ENCODE measurements around the gene UBE2M.
A peak's percentile ranks its signal among the peaks of the same experiment; 100 is the strongest.
"Not testable (repeated sequence)": the region's sequence is repeated elsewhere in the genome, so short reads cannot be mapped to it uniquely, and the experiment has no call there.

Gene UBE2M

DNA sequence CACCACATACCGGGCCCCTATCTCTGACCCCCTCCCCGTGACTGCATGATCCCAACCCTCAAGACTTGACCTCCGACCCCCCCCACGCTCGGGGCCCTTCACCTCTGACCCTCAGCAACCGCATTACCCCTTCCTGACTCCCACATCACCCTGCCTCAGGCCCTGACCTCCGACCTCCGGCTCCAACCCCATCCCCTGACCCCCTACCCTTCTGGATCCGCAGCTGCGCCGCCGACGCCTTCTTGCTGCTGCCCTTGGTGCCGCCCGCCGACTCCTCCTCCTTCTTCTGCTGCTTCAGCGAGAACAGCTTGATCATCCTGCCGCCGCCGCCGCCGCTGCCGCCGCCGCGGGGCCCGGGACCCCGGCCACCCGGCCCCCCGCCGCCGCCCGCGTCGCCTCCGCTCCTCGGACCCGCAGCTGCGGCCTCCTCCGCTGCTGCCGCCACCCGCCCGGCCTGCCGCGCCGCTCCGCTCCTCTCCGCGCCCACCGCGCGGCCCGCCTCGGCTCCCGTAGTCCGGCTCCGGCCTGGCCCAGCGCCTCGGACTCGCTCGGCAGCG, at the start of gene UBE2M:
TSS of gene UBE2M (minus strand) at position 546 of the 557 bp plus-strand sequence. CDS start at position 316, 230 bp downstream.
- no peak for FAIRE-seq
- no peak for DNase-seq (ENCODE audit: extremely low spot score, insufficient read length, low read depth)

DNA sequence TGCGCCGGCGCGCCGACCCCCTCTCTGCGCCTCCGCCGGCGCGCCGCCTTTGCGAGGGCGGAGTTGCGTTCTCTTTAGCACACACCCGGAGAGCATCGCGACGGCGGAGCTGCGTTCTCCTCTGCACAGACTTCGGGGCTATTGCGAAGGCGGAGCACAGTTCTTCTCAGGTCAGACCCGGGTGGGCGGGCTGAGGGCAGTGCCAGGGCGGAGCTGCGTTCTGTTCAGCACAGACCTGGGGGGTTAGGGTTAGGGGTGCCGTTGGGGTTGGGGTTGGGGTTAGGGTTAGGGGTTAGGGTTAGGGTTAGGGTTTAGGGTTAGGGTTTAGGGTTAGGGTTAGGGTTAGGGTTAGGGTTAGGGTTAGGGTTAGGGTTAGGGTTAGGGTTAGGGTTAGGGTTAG, 48.8 kb upstream of the UBE2M start:
- not testable (repeated sequence) for FAIRE-seq

DNA sequence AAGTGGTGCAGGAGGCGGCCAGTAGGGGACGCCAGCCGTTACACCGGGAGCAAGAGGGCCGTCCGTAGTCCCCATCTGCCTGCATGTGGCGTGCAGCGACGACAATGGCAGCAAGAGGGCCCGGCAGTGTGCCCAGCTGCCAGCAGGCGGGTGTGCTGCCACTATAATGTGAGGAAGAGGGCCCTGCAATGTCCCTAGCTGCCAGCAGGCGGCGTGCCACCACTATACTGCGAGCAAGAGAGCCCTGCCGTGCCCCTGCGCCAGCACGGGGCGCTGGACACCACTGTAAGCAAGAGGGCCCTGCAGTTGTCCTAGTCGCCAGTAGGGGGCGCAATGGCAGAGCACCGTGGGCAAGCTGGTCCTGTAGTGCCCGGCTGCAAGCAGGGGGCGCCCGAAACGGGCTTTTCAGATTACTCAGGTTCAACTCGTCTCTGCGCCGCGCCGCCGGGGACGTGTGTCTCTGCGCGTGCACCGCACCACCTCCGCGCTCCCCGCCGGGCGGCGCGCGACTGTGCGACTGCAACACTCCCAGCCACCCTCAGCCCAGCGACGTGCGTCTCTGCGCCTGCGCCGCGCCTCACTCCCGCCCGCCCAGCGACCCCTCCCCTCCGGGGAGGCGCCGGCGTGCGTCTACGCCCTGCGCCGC, 48.0 kb upstream of the UBE2M start:
- not testable (repeated sequence) for DNase-seq (ENCODE audit: extremely low spot score, insufficient read length, low read depth); FAIRE-seq

More for the DNA sequence above, 48.8 kb upstream of the UBE2M start:
- not testable (repeated sequence) for DNase-seq (ENCODE audit: extremely low spot score, insufficient read length, low read depth)

DNA sequence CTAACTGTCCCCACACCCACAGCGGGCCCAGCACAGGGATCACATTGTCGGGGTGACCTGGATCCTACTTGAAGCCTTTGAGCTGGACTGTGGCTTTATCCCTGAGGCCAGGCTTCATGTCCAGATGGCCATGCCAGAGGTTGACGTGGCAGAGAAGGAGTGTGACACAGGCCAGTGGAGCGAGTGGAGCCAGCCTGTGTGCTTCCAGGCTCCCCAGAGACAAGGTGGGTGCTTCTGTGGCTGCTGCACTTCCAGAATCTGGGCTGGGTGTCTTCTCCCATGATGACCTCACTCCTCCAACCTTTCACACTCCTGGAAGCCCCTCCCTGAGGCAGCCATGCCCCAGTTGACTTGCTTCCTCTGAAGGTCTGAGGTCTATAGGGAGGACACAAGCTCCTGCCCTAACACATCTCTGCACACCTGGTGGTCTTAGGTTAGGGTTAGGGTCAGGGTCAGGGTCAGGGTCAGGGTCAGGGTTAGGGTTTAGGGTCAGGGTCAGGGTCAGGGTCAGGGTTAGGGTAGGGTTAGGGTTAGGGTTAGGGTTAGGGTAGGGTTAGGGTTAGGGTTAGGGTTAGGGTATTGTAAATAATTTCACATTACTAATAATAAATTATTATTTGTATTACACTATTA, 27.8 kb upstream of the UBE2M start:
- no peak for FAIRE-seq
- no peak for DNase-seq (ENCODE audit: extremely low spot score, insufficient read length, low read depth)

DNA sequence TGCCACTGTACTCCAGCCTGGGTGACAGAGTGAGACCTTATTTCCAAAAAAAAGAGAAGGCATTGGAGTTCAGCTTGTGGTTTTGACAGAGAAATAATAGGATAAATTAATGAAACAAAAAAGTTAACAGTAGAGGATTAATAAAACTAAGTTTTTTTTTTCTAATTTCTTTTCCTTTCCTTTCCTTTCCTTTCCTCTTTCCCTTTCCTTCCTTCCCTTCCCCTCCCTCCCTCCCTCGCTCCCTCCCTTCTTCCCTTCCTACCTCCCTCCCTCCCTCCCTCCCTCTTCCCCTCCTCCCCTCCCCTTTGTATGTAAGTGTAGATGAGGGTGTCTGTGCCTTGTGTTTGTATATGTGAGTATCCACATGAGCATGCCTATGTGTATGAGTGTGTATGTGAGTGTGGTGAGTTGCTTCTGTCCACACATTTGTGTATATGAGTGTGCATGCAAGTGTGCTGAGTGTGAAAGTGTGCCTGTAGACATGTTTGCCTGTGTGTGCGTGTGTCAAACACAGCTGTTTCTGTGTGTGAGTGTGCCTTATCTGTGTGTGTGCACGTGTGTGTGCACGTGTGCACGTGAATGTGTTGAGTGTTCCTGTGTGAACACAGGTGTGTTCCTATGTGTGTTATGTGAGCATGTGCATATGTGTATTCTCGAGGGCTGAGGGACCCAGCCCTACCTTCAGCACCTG, 27.2 kb upstream of the UBE2M start:
- no peak for DNase-seq (ENCODE audit: extremely low spot score, insufficient read length, low read depth)
- FAIRE-seq: no peak

DNA sequence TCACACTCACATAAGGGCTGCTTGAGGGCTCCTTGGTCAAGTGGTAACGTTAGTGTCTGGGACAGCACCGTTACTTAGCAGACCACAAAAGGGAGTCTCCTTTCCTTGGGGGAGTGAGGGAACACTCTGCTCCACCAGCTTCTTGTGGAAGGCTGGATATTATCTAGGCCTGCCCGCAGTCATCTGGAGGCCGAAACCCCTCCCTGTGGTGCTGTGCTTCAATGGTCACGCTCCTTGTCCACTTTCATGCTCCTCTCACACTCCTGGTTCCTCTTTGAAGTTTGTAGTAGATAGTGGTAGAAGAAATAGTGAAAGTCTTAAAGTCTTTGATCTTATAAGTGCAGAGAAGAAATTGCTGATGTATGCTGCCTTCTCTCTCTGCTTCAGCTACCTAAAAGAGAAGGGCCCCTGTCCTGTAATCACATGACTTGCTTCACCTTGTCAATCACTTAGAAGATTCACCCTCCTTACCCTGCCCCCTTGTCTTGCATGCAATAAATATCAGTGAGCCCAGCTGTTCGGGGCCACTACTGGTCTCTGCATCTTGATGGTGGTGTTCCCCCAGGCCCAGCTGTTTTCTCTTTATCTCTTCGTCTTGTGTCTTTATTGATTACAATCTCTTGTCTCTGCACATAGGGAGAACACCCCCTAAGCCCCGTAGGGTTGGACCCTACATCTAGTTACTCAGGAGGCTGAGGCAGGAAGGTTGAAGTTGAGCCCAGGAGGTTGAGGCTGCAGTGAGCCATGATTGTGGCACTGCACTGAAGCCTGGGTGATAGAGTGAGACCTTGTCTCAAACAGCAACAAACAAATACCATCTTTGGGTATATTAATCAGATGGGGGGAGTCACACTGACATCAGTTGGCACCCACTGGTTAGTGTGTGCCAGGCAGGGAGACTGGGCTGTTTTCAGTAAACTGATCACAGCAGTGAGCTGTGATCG, 26.4 kb upstream of the UBE2M start:
- DNase-seq (ENCODE audit: extremely low spot score, insufficient read length, low read depth) (no peak), FAIRE-seq (no peak)

DNA sequence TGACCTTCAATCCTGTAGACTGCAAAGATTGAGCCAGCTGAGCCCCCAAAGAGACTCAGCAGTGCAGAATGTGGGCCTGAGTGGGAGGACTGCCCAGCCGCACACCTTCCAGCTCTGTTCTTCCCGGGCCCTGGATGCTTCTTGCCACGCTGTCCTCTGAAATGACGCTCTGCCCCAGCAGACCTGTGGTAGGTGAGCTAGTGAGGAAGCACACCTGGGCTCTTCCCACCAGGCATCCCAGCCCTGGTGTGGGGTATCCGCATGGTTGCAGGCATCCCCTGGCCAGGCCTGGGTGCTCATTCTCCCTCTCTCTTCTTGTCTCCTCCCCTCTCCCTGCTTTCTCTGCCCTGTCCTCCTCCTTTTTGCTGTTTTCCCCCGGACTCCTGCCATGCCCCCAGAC, 24.6 kb upstream of the UBE2M start:
- FAIRE-seq: no peak
- DNase-seq (ENCODE audit: extremely low spot score, insufficient read length, low read depth): no peak

DNA sequence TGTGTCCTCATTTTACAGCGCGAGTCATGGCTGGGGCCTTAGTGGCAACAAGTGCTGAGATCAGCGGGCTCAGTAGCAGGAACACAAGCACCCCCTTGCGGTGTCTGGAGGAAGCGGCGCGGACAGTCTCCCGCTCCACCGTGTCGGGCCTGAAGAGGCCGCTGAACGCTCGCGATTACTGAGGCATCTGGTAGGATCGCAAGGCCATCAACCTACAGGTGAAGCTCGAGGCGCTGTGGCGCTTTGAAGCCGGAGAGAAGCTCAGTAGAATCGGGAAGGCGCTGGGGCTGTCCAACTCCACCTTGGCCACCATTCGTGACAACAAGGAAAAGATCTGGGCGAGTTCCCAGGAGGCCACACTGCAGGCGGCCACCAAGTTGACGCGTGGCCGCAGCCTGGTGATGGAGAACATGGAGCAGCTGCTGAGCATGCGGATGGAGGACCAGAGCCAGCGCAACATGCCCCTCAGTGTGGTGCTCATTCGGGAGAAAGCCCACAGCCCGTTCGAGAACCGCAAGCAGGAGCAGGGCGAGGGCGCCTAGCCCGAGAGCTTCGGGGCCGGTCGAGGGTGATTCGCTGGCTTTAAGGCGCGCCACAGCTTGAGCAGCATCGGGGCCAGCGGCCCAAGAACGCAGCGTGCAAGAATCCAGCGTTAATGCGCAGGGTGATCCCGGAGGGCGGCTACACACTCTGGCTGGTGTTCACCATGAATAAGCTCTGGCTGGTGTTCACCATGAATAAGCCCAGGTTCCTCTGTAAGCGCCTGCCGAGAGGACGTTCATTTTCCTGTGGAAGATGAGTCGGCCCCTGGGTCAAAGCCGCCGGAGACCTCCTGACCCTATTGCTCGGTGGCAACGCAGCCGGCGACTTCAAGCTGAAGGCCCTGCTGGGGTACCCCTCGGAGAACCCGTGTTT, 23.1 kb upstream of the UBE2M start:
- DNase-seq (ENCODE audit: extremely low spot score, insufficient read length, low read depth): peak; percentile 67
- peak; percentile 91 for FAIRE-seq

DNA sequence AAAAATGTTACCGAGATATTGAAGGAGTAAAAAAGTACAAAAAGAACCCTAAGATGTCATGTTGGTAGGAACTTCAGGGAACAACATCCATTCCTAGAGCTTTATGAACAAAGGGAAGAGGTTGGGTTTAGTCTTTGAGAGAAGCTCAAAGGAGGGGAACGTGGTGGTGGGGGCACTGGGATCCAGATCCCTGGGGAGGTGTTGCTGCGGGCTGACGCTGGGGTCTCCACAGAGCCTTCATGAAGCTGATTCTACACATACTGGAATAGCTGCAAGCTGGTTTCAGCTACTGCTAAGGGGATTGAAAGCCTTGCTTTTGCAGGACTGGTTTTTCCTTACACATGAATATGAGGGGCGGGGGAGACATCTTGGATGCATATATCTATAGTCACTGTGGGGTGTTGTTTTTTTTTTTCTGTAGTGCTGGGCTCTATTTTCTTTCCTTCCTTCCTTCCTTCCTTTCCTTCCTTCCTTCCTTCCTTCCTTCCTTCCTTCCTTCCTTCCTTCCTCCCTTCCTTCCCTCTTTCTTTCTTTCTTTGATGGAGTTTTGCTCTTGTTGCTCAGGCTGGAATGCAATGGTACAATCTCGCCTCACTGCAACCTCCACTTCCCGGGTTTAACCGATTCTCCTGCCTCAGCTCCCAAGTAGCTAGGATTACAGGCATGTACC, 21.2 kb upstream of the UBE2M start:
- FAIRE-seq: no peak
- no peak for DNase-seq (ENCODE audit: extremely low spot score, insufficient read length, low read depth)

DNA sequence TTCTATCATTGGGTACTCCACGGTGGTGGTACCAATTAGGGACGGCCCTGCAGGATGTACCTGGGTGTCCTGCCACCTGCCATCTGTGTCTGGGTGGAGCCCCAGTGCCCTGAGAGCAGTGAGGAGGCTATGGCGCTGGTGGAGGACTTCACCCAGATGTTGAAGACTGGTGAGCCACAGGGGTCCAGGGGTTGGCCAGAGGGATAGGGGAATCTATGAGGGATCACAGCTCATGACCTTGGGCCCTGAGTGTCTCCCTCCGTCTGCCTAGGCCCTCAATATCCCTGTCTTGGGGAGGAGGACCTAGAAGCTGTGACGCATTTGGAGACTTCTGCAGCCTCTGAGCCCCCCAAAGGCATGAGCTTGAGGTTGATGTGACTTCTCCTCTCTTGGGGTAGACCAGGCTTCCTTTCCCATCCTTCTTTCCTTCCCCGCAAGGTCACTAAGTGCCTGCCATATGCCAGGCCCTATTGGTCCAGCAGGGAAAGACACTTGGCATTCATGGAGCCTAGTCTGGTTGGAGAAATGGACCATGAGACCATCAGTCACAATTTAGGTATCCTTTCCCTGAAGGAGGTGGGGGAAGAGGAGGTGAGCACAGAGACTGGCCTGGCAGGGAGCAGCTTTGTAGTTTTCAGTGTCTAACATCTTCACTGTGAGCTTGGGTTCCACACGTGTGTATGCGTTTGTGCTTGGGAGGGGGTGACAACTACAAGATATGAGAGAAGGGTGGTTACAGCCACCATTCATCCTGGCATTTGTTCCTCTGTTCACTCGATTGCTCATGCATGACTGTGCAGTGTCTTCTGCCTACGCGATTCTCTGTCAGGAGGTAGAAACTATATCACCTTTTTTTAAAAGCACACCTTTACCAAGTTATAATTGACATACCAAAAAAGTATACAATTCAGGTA, 19.9 kb upstream of the UBE2M start:
- FAIRE-seq (peak; percentile 79), DNase-seq (ENCODE audit: extremely low spot score, insufficient read length, low read depth) (no peak)

DNA sequence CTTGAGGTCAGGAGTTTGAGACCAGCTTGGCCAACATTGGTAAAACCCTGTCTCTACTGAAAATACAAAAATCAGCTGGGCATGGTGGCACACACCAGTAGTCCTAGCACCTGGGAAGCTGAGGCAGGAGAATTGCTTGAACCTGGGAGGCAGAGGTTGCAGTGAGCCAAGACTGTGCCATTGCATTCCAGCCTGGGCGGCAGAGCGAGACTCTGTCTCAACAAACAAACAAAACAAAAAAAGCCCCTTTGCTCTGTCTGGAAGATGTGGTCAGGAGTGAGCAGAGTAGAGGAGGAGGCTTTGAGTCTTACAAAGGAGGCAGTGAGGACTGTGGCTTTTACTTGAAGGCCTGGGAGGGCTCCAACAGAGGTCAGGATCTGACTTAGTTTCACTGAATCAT, 19.2 kb upstream of the UBE2M start:
- FAIRE-seq; DNase-seq (ENCODE audit: extremely low spot score, insufficient read length, low read depth): not testable (repeated sequence)

DNA sequence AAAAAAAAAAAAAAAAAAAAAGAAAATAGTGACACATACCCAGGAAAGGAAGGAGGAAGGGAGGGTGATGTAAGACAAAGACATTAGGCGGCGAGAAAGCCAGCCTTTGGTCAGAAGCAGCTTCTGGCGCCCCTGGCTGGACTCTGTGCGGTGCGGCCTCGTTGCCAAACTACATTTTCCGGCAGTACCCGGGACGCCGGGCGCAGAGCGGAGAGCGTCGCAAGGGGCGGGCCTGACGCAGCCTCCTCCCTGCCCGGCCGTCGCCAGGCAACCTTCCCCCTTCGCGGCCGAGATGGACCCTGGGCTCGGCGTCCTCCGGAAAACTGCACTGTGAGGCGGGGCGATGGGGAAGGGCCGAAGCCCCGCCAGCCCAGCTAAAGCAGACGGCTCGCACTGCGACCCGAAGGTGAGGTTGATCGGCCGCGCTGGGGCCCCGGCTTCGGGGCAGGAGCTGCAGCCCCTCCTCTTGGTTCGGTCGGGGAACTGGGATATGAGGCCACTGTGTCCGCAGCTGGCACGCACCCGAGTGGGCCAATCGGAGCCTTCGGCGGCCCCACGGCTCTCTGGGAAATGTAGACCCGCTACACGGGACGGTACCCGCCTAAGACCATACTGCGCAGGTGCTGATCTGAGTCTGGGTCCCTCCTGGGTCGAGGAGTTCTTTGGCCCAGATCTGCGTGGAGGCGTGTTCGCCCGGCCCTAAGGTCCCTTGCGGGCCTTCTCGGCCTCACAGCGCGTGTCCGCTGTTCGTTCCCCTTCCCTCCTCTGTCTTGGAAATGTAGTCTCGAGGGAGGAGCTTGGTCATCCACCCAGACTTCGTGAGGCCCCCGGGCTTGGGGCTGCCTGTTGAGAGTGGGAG, 17.0 kb upstream of the UBE2M start:
- peak; percentile 69 for DNase-seq (ENCODE audit: extremely low spot score, insufficient read length, low read depth)
- peak; percentile 83 for FAIRE-seq

DNA sequence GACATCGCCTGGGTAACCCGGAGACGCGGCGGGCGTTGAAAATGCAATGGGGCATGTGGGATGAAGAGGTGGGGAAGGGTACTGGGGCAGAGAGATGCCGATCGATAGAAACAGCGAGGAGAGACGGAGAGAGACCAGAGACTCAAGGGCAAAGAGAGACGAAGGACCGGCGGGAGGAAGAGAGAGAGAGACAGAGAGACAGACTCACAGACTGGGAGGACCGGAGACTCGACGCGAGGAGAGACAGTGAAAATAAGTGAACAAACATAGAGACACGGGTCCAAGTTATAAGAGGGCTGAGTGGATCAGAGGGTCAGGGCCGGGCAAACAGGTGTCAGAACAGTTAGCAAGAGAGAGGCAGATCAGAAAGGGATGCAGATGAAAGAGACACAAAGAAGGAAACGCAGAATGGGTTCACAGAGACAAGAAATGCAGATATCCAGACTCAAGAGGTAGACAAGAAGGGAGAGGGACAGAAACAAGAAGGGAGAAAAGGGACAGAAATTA, 15.3 kb upstream of the UBE2M start:
- FAIRE-seq (no peak), DNase-seq (ENCODE audit: extremely low spot score, insufficient read length, low read depth) (no peak)

DNA sequence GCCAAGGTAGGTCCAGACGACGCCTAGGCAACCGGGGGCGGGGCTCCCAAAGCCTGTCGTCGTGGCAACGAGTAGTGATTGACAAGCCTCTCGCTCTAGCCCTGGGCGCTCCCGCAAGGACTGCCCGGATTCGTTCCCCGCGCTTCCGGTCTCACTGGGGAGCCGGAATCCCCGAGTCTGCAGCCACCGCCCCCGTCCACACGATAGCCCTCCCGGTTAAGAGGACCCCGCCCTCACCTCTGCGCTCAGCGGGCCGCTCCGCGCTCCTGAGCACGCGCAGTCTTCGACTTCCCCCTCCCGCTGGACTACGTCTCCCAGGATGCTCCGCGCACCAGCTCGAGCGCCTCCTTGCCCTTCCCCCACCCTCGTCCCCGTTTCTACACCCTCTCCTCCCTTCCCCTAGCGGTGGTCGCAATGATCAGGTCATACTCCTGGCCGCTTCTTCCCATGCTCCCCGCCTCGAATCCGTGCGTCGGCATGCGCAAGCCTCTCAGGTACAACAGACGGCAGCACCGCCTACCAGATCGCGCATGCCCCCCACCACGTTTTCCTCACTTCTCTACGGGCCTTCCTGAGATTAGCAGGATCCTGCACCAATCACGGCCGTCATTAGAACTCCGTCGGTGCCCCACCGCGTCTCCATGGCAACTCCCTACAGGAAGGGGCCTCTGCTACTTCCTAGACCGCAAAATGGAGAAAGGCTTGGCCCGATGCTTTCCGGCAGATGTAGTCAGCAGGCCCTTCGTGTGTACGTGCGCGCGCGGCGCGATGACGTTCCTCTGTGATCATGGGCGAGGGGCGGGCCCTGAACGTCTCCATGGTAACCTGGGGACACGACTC, 14.6 kb upstream of the UBE2M start, which contains the start of gene MZF1:
TSS of gene MZF1 (minus strand) at position 518 of the 840 bp plus-strand sequence. CDS start 1,946 bp downstream, outside the sequence.
- DNase-seq (ENCODE audit: extremely low spot score, insufficient read length, low read depth): peak; percentile 90
- FAIRE-seq: peak; percentile 99

Data from GM18507 (cell line).